ENCODE measurements around the gene ATP11A.

DNA sequence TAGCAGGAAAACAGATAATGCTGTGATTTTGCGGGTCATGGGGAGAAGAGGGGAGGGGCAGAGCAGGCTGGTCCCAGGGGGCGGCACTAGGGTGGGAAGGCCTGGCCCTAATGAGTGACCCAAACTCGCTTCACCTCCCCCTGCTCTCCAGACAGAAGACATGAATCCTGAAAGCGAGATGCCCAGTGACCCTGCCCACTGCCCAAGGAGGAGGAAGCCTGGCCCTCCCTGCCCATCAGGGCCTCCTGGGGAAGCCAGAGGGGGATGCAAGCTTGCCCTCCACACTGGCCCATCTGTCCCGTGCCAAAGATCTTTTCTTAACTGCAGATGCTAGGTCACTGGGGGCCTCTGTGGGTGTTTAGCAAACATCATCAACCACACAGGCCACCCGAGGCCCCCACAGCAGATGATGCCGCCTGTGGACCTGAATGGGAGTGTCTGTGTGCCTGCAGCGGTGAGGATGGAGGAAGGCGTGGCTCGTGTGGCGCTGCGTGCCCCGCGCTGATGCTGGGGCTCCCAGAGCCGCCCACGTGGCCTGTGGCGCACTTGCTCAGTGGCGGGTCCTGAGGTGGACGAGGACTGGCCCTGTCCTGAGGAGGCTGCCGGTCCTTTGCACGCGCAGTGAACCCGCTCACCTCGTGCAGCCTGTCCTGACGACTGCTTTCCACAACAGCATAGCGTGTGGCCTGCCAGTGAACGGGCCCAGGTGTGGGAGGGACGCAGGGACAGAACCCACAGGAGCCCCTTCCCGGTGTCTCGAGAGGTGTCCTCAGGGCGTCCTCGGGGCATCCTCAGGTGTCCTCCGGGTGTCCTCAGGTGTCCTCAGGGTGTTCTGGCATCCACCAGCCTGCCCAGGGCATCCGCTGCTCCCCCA is 198.6 kb downstream of the ATP11A start:
- no peak for TF ChIP-seq POLR2A (IDR thresholded peaks at IDR 0.05)
- TF ChIP-seq CTCF (IDR thresholded peaks at IDR 0.05) = no peak

Data from thyroid gland (tissue), 4 donors.